GM19455 (cell line): ENCODE results near the gene EPHA1.

ENCODE experiments used
- ATAC-seq: cut with Tn5 transposase; IDR thresholded peaks from one replicate; pipeline ENCODE4 v1.9.1; 2021; ENCODE audit not compliant: unreplicated experiment

The EPHA1 gene

DNA sequence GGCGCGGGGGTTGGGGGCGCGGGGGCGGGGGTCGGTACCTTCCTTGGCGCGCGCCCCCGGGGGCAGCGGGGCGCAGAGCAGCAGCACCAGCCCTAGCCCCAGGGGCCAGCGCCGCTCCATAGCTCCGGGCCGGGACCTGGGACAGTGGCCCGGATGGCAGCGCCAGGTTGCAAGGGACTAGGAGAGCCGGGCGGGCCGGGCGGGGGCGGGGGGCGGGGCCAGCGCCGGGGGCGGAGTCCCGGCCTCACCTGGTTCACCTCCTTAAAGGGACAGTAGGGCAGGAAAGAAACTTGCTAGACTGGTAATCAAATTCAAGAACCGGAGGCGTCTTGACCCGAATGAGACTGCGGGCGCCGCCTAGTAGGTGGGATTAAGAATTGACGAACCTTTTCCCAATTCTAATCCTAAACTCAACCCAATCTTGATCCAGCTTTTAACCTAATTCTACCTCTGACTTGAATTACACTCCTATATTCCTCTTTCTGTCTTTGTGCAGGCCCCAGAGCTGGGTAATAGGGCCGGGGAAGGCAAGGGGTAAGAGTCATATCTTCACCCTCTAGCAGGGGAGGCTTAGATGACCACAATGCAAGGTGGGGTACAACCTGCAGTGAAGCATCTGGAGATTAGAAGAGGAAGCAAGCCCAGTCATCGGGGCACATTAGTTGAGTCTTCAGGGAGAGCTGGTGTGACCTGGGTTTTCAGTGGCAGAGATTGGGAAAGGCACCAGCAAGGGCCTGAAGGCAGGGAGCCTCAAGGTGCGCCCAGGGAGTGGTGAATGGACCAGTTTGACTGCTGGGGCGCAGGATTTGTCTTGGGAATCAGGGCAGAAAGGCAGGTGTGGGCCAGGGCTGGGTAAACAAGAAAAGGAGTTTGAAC lies at the start of gene EPHA1:
Gene EPHA1, minus strand, starts transcription at position 171 of the 876 bp plus-strand sequence. Its CDS starts 51 bp downstream, at position 120.
- no peak for ATAC-seq

DNA sequence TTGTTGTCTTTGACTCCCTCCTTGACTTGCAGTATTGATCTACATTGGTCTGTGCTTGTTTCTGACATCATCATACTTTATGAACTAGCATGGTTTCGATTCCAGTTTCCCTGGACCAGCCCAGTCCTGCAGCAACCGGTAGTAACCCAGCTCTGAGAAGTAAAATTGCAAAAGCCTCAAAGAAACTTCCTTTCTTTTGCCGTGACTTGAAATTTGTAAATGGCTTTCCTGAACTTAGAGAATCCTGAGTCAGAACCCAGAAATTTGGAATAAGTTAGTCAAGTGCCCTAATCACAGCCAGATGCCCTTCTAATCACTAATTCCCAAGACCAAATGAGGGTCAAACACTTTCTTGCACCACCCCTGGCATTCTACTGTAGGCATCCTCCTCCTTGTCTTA lies 49.6 kb upstream of the EPHA1 start:
- no peak for ATAC-seq

DNA sequence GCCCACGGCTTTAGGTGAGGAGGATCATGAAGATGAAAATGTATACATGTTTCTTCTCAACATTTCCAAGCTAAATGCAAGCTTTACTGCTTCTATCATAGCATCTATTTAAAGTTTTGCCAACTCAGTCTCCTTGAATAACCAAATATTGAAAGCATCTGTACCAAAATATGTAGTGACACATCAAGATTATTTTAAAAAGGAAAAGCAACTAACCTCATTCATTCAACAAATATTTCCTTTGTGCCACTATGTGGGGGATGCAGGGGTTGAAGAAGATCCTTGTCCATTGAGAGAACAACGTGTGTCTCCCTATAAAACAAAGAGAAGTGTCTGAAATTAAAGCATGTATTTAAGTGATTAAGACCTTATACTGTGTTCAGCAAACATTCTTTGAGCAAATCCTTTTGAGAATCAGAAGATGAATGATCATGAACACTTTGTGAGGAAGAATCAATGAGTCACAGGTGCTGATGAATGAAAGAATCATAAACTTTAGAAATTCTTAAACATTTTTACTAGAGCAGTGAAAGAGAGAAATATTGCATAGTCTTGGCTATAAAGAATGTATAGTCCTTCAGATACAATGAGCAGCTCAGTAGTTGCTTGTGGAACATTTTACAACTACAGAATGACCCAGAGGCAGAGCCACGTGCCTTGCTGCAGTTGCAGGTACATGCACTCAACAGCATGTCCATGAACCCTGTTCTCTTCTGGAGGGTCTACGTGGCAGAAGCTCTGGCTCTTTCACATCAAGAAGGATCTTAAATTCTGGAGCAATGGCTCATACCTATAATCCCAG lies 48.5 kb upstream of the EPHA1 start:
- no peak for ATAC-seq

DNA sequence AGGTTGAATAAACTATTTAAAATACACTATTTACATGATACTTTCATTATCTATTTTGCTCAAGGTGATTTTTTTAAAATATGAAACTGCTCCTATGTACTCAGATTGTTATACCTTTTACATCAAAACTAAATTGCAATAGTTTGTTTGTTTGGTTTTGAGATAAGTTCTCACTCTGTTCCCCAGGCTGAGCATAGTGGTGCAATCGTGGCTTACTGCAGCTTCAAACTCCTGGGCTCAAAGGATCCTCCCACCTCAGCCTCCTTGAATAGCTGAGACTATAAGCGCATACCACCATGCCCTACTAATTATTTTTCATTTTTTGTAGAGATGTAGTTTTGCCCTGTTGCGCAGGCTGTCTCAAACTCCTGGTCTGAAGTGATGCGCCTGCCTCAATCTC lies 47.3 kb upstream of the EPHA1 start:
- no peak for ATAC-seq

DNA sequence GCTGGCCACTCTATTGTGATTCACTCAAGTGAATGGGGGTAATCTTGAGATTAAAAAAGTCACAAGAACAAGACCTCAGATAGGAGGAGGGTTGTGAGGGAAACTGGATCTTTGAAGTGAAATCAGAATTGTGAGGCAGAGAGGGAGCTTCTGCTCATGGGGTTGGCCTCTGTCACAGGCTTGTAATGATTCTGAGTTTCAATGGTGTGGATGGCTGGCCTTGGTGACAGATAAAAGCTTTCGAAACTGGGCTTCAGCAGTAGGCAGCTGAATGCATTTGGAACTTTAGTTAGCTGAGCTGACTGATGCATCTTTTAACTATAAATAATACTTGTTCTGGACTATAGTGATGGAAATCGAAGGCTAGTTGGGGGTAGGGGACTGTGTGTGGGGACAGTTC lies 46.8 kb upstream of the EPHA1 start:
- ATAC-seq: no peak

DNA sequence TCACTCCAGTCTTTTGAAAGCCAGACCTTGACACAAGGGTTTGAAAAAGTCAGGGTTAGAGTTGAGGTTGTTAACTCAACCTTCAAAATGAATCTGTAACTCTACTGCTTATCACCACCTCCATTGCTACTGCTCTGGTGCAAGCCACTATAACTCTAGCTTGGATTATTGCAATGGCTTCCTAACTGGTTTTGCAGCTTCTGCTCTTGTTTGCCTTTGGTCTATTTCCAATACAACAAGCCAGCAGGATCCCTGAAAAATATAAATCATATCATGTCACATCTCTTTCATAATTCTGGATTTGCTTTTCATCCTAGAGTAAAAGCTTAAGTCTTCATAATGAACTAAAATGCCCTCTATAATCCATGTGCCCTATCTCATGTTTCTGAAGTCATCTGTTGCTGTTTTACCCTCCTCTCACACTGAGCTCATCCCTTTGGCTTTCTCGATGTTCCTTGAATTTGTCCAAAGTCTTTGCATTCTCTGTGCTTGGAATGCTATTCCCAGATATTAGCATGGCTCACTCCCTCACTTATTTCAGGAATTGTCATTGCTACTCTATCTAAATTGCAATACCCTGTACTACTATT lies 45.5 kb upstream of the EPHA1 start:
- ATAC-seq: no peak

DNA sequence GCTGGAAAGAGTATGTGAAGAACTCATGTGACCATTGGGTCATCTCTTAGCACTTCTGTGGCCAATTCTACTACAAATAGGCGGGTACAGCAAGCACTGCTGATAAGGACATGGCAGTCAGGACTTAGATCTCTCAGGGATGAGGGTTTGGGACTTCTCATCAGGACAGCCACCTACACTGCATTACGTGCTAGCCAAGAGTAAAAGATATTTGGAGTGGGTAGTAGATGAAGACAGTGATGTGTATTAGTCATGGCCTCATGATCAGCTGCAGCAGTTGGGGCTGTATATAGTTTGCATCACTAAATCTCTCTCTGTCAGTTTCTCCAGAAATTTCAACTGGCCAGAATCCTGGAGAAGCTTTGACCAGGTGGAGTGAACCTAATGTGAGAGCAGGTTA lies 43.8 kb upstream of the EPHA1 start:
- no peak for ATAC-seq

DNA sequence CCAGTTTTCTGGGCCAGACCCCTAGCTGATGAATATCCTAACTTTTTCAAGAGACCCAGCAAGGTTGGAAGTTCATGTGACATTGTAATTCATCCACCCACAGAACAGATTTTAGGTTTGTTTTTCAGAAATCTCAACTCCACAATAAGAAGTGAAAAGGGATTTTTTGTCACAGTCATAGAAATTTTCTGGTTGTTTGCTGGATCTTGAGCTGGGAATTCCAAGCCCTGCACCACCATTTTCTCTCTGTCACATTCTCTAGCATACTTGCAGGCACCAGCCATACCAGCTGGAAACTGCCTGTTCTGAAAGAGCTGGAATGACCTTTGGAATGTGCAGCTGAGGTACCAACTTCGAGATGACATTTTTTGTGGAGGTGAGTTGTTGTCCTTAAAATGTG lies 43.1 kb upstream of the EPHA1 start:
- ATAC-seq: no peak

DNA sequence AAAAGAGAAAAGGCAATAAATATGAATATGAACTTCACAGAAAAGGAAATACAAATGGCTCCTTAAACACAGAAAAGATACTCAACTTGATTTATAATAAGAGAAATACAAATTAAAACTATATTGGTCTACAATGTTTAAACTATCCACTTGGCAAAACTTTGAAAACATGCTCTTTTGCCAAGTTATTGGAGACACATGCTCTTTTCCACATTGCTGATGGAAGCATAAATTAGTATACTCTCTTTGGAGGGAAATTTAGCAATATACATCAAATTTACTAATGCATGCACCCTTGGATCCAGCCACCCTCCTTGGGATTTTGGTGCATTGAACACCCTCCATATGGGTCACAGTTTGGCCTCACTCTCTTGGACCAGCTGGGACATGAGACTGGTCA lies 42.5 kb upstream of the EPHA1 start:
- no peak for ATAC-seq

DNA sequence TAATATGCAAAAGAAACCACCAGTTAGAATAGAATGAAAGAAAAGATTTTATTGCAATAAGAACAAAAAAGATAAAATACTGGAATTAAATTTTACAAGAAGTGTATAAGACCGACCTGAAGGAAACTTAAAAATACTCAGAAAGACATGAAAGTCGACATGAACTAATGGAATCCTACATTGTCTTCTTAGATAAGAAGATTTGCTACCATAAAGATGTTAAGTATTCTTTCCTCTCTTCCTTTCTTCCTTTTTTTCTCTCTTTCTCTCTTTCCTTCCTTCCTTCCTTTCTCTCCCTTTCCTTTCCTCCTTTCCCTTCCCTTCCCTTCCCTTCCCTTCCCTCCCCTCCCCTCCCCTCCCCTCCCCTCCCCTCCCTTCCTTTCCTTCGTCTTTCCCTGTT lies 41.1 kb upstream of the EPHA1 start:
- ATAC-seq: no peak

DNA sequence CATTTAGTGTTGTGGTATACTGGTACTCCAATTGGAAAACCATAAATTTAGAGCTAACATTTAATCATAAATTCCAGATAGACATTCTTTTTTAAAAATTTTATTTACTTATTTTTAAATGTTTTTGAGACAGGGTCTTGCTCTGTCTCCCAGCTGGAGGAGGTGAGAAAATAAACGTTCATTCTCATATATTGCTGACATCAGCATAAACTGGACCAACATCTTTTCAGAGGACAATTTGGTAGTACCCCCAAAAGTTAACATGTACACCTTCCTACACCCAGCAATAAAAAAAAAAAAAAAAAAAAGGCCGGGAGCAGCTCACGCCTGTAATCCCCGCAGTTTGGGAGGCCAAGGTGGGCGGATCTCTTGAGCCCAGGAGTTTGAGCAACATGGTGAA lies 39.8 kb upstream of the EPHA1 start:
- ATAC-seq: no peak

DNA sequence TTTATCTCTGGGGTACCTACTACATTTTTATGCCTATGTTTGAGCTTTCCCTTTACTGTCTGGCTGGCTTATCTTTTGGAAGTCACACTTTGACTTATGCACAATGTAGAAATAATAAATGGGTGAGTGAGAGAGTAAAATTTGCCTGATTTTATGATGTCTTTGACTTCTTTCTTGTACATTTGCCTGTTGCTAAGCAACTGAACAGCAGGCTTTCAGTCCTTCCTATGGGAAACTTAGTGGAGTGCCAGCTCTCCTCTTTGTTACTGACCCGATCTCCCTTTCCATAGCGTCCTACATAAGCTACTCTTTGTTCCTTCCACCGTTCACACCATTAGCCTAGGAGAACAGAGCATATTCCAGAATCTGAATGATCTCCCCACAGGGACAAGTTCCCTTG lies 38.8 kb upstream of the EPHA1 start:
- ATAC-seq: no peak

DNA sequence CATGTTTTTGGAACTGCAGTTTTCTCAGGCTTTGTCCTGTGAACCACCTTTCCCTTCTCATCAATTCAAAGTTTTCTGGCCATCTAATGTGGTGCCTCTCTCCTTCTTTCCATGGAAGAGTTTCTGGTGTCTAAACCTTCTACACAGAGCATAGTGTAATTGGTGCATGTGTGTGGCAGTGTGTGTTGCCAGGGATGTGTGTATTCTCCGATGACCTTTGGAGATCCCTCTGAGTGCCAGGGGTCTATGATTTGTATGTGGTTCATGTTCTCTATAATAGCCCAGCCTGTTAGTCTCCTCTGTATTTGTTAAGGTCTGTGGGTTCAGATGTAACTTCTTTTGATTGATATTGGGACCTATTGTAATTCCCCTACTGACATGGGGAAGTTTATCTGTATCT lies 36.1 kb upstream of the EPHA1 start:
- no peak for ATAC-seq

DNA sequence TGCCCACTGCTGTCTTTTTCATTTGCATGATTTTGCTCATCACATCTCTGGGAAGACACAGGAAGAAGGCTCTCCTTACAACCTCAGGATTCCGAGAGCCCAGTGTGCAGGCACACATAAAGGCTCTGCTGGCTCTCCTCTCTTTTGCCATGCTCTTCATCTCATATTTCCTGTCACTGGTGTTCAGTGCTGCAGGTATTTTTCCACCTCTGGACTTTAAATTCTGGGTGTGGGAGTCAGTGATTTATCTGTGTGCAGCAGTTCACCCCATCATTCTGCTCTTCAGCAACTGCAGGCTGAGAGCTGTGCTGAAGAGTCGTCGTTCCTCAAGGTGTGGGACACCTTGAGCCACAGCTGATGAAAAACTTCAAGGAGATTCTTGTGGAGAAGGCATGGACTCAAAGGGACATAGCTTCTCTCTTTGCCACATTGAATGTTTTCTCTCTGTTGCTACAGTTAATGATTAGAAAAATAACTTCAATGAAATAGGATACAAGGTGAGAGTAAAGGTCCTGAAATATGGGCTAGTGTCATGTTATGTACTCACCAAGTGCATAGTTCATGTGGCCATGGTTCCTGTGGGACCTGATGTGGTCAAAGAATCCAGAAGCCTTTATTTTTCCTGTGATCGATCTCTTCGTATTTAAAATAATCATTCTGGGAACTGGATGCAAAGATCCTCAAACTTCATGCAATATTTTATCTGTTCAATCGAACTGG lies 35.6 kb upstream of the EPHA1 start:
- no peak for ATAC-seq

DNA sequence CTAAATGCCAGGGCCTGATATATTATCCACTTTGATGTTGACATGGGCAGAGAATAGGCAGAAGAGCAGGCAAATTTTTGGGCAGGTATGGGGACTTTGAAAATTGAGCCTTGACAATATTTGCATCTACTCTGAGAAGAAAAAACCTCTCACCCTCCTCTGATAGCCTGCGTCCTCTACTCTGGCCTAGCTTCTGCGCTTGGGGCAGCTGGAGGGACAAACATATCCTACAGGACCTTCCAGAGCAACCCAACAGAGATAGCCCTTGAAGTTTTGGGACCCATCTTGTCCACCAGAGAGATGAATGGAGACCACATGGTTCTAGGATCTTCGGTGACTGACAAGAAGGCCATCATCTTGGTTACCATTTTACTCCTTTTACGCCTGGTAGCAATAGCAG lies 34.5 kb upstream of the EPHA1 start, which contains the start of gene TAS2R60:
Gene TAS2R60, plus strand, starts transcription at position 301 of the 400 bp plus-strand sequence. Its CDS starts 0 bp downstream, at position 301.
- ATAC-seq: no peak

DNA sequence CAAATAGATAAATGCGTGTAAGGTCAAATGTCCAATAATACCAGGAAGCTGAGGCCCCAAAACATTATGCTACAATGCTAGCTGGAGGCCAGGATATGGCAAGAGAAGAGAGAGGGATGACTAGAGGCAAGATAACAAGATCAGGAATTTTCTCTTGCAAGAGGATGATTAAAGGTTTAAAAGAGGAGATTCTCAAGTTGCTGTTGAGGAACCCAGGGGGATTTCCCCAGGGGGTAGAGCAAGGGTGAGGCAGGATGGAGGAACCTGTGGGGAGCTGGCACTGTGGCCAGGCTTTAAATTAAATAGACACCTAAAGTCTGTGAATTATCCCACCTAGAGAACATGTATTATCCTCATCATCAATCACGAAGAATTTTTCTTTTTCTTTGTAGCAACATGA lies 31.2 kb upstream of the EPHA1 start:
- no peak for ATAC-seq

DNA sequence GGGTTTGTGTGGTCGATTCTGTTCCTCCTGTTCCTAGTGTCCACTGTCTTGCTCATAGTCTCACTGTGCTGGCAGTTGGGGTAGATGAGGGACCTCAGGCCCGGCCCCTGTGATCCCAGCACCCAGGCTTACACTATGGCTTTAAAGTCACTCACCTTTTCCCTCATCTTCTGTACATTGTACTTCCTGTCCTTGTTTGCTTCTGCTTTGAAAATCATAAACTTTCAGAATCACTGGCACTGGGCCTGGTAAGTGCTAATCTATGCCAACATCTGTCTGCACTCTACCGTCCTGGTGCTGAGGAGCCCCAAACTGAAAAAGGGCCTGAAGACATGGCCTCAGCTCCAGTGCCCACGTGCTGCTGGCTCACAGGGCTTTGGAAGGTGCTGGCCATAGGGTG lies 28.9 kb upstream of the EPHA1 start:
- no peak for ATAC-seq

DNA sequence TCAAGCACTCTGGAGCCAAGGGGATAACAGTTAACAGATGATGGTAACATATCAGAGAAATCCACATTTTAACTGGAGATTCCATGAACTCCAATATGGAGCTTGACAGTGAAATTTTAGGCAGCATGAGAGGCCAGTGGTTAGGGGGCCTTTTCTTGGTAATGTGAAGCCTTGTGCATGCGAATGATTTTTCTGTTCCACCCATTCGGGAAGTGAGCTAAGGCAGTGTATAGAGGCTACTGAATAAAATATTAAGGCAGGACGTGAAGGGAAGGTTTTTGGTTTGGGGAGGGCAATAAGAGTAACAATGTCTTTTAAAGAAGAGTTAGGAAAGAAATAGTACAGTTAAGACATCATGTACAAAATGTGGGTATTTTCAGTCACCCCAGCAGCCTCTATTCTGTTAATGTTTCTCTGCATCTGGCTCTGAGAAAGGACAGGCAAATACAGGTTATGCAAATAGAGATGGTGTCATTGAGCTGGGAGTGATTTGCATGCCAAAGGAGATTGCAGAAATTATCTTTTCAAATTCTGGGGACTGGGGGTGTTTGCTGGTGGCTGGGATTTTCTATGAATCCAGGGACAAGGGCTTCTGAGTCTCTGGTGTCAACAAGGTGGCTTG lies 27.8 kb upstream of the EPHA1 start:
- ATAC-seq: peak; percentile 63

DNA sequence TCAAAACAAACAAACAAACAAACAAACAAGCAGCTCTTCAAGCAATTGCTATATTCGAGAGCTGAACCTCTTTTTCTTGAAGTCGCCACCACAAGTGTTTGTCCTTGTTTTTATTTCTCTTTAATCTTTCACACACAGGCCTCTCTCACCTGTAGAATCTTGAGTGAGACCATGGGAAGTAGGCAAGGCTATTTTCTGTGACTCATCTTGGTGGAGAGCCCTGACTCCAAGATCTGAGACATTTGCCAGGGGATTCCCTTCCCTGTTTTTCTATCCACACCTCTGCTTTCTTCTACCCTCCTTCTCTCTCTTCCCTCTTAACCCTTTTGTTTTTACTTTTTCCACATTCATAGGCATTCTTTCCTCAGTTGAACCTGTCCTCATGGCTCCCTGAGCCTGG lies 26.6 kb upstream of the EPHA1 start:
- no peak for ATAC-seq

DNA sequence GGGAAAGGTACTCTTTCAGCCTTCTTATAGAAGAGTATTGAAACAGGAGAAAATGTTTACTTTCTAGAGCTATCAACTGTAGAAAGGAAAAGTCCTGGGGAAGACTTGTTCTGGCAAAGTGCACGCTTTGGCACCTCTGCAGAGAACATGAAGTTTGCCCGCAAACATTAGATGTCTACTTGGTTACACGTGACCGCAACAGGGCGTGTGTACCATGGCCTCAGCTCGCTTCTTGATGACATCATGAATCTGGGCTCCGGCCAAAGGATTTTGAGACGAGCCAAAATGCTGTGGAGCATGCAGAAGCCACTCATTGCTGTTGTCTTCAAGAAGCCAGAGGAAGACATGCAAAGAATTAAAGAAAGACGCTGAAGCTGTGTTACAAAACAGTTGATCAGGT lies 26.0 kb upstream of the EPHA1 start:
- no peak for ATAC-seq

DNA sequence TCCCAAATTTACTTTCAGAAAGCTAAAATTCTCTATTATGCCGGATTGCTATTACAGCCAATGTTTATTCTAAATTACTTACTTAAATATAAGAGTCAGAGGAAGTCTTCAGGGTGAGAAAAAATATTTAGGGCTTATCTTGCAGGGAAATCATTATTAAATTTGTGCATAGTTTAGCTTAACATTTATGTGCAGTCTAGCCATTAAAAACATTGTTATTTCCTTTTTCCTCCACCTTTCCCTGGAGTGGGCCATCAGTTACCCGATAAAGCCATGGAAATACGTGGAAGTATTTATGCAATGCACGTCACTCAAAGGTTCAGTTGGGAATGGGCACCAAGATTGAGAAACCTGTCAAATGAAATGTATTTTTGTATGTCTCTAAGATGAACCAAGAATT lies 25.1 kb upstream of the EPHA1 start:
- no peak for ATAC-seq
